Measurements from ENCODE around the gene CDKL5.
"Not testable (repeated sequence)": the region's sequence is repeated elsewhere in the genome, so short reads cannot be mapped to it uniquely, and the experiment has no call there.

Gene CDKL5

DNA sequence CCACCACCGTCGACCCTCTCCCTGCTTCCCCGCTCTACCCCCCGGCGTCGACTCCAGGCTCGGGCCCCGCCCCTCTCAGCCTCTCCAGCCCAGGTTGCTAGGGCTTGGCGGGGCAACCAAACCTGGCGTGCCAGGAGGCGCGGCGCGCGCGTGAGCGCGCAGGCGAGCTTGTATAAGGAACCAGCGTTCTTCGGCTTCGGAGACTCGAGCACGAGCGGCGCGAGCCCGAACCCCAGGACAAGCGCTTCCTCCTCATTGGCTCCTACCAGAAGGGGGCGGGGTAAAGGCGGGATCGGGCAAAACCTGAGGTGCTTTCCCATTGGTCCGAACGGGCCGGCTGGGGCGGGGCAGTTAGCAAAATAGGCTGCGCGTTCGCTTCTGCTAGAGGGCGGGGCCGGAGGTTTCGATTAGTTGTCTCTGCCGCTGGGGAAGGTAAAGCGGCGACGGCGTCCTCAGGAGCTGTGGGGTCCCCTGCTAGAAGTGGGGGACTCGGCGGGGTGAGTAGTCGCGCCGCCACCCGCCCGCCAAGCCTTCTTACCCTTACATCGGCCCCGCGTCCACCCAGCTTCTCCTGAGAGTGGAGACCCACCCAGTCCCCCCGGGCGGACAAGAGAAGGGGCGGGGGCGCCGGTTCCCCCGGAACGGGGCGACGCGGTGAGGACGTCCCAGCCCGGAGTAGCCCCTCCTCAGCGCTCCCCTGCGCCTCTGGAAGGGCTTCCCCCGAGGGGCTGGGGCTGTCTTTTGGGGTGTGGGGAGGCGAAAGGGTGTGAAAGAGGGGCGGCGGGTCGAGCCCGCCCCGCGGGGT, at the start of gene CDKL5:
Gene CDKL5, plus strand, starts transcription at position 410 of the 805 bp plus-strand sequence. CDS start 81,489 bp downstream, outside the sequence.
- DNase-seq = peak; percentile 96

- peak; percentile 42 for DNase-seq
Observed at GRCh38 chrX:18377796-18378195, 47.6 kb upstream of the CDKL5 start.

DNA sequence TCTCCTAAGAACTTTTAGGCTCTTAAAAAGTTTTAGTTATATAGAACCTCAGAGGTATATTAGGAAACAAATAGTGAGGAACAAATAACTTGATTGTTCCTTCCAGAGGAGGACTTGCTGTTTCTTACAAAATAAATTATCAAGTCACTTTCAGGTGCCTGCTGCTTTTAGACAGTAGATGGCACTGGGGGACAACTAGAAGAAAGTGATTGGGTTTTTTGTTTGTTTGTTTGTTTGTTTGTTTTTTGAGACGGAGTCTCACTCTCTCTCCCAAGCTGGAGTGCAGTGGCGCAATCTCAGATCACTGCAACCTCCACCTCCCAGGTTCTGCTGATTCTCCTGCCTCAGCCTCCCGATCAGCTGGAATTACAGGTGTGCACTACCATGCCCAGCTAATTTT, 35.4 kb upstream of the CDKL5 start:
- DNase-seq = no peak

DNA sequence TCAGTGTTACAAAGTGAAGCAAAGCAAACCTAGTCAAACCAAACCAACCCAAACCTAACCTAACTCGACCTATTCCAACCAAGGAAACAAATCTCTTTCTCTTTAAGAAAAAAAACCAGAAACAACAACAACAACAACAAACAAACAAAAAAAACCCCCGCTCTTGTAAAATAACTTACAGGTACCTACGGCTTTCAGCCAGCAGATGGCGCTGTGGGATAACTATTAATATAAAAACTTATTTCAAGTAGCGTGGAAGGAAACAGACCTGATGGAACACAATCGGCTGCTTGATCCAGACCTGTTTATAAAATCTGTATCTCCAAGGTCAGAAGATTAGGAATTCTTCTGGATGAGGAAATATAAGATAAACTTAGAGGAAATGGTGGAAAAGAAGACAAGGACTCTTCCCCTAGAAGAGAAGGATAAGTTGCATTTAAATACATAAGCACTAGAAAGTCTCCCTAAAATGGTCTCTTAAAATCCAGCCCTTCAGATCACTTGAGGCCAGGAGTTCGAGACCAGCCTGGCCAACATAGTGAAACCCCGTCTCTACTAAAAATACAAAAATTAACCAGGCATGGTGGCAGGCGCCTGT, 34.4 kb upstream of the CDKL5 start:
- DNase-seq = peak; percentile 54

- no peak for DNase-seq
Observed at GRCh38 chrX:18394477-18394876, 30.9 kb upstream of the CDKL5 start.

DNA sequence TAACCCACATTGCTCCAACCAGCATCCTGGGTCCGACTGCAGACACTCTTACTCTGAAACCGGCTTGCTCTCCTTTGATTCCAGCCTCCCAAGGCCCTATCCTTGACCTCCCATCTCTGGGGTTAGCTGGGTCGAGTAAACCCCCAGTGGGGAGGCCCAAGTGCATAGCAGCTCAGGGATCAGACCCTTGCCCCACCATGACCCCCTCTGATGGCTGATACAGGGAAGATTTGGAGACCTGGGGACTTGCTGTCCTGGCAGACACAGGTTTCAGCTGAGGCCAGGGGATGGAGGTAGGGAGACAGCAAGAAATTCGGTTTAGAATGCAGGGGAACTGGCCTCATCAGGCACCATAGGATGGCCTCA, 23.6 kb upstream of the CDKL5 start:
- no peak for DNase-seq

DNA sequence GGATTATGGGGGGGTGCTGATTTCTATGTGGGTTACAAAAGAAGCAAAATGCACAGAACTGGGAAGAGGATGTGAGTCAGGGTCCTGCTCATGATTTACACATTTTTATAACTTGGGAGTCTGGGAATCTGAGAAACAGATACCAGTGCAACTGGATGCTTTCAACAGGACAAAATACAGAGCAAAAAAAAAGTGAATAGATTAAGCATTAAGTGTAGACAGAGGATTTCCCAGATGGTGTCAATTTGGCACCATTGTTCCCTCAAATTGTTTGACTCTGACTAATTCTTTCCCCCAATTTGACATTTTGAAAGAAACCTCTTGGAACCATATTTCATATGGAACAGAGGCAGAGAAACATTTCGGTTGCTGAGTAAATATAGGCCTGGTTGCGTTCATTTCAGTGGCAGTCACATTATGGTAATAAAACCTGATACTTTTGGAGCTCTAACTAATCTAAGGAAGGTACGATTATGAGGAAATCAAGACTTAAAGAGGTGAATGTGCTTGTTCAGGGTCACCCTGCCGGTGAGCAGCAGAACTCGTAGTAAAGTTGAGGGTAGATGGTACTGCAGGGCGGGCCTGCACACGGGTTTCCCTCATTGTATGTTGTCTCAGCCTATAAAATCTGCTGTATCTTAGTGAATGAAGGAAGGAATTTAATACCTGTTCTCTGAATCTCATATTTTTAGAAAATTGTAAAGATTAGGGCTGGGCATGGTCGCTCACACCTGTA, 18.7 kb upstream of the CDKL5 start:
- DNase-seq = no peak

DNA sequence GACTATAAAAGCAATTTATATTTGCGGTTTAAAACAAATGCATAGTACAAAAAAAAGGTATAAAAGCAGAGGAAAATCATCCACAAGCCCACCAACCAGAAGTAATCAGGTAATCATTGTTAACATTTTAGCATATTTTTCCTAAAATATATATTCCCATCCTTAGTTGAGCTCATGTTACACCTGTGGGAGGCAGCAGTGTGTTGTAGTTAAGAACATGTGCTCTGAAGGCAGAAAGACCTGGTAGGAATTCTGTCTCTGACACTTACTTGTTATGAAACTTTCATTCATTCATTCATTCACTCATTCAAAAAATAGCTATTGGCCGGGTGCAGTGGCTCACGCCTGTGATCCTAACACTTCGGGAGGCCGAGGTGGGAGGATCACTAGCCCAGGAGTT, 15.4 kb upstream of the CDKL5 start:
- no peak for DNase-seq

DNA sequence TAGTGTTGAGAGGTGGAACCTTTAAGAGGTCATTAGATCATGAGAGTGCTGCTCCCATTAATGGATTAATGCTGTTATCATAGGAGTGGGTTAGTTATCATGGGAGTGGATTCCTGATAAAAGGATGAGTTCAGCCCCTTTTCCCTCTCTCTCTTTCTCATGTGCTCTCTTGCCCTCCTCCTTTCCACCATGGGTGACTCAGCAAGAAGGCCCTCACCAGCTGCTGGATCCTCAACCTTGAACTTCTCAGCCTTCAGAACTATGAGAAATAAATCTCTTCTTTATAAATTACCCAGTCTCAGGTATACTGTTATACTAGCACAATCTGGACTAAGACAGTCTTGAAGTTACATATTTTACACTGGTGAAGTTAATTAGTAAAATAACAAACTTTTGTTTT, 10.0 kb upstream of the CDKL5 start:
- DNase-seq = no peak

- no peak for DNase-seq
Observed at GRCh38 chrX:18422325-18422724, 3.1 kb upstream of the CDKL5 start.

GRCh38 chrX:18422886-18423285, 2.5 kb upstream of the CDKL5 start:
- DNase-seq = no peak

DNA sequence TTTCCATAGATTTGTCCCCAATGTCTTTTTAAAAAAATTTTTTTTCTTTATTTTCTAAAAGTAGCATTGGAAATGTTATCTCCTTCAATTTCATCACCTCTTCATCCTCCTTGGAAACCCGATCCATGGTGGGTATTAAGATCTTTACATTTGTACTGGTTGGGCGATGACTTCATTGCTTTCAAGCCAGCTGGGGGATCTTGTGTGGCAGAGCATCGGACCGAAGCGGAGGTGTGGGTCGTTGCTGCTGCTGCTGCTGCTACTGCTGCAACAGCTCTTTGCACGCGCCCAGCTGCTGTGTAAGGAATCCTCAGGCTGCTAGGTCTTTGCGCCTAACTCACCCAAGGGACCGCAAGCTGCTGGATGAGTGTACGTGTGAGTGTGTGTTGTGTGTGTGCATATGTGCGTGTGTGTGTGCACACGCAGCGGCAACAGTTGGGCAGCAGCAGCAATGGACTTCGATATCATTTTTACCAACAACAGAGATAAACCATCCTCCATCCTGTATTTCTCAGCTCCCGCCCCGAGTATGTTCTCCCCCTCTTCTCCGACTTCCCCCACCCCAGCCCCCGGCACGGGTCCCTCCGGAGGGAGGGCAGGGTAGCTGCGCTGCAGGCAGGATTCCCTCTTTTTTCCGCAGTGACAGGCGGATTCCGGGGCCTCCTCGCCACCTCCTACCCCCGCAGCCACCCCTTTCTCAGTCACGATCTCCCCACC, 768 bp upstream of the CDKL5 start:
- DNase-seq = peak; percentile 36

DNA sequence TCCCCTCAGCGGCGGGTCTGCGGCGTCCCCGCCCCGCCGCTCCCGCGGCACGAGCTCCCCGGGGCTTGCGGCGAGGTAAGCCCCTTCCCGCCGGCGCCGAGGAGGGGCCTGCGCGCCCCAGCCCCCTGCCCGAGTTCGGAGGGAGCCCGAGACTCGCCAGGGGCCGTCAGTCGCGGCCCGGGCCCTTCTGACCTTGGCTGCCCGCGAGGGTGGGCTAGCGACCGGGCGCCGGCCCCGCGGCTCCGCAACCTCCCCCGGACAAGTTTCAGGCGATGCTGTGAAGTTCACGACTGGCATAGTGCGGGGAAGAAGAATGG, 554 bp downstream of the CDKL5 start:
- DNase-seq = no peak

- DNase-seq = no peak
Observed at GRCh38 chrX:18428006-18428405, 2.6 kb downstream of the CDKL5 start.

GRCh38 chrX:18433288-18433687, 7.9 kb downstream of the CDKL5 start:
- DNase-seq = not testable (repeated sequence)

DNA sequence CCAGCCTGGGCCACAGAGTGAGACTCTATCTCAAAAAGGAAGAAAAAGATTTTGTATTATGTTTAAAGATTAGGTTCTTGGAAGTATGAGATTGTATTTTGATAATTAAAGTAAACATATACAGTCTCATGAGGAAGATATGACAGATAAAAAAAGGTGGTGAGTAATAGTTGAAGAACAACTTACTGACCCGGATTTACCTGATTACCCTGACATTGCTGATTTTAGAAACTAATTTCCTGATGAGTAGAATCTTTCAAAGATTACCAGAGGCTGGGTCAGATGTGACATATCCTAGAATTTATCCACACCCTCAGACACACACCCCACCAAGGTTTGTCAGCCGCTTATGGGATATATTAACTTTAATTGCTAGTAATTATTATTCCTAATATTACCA, 9.5 kb downstream of the CDKL5 start:
- no peak for DNase-seq

- no peak for DNase-seq
Observed at GRCh38 chrX:18436017-18436416, 10.6 kb downstream of the CDKL5 start.

- no peak for DNase-seq
Observed at GRCh38 chrX:18440835-18441234, 15.4 kb downstream of the CDKL5 start.

- DNase-seq = no peak
Observed at GRCh38 chrX:18441780-18442367, 16.5 kb downstream of the CDKL5 start.

DNA sequence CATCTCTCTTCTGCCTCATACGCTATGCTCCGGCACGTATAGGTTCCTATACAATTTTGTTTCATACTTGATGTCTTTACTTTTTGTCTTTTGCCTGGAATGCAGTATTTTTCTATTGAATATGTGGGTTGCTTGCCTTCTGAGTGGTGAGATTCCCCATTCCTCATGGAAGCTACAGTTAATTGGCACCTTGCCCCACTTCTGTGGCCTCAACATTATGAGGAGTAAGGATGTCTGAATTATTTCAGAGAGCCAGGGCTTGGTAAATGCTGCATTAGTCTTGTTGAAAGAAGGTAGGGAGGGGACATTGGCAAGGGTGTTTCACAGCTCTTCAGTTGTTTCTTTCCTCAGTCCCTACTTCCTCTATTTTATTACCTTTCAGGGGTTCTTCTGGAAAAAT, 23.0 kb downstream of the CDKL5 start:
- DNase-seq = no peak

GRCh38 chrX:18449236-18449635, 23.8 kb downstream of the CDKL5 start:
- no peak for DNase-seq

- DNase-seq = no peak
Observed at GRCh38 chrX:18455384-18455783, 30.0 kb downstream of the CDKL5 start.

DNA sequence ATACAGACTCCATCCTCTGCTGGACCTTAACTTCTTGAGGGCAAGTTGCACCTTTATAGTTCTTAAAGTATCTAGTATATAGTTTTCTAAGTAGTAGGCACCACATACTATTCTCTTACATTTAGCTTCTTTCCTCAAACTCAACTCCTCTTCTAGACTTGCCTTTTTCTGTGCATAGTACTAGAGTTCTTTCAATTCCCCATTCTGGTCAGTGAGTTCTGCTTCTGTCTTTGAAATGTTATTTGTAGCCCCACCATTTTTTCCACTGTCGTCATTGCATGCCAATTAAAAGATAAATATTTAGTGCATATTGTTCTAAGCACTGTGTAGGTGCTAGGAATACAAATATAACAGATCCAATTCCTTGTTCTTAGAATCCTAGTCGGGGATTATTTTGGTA, 31.6 kb downstream of the CDKL5 start:
- DNase-seq = no peak
